H1 (cell line): ENCODE results near the gene TLCD3B. TPM values are rescaled to one million over a fixed set of nuclear protein-coding genes. Genes with fewer than 3 reads are reported as not detected.

Source experiments
- CTCF ChIA-PET: fragments of 300-600 bp; sonication (Branson Sonifier 250); formaldehyde crosslinking; loops from one replicate; lab custom pipeline; 2021; ENCODE audit not compliant: partially characterized antibody; lab: Charles Lee
- POLR2A ChIA-PET: fragments of 300-600 bp; sonication (Branson Sonifier 250); formaldehyde crosslinking; loops from one replicate; lab custom pipeline; 2021; ENCODE audit warnings: inconsistent platforms; ENCODE audit not compliant: partially characterized antibody; lab: Charles Lee
- DNase-seq, 2 experiments: peaks; one replicate each; pipeline versions ENCODE4 v3.0.0 to v3.0.0-alpha.2; 2010 to 2022; ENCODE audit warnings: low spot score in 2 of 2, low read depth in 1 of 2, mixed read lengths in 1 of 2
- FAIRE-seq: peaks from 2 replicates; lab custom pipeline; 2011; peaks lifted over from hg19 to GRCh38; lab: Jason Lieb, UNC
- H2AFZ ChIP-seq: 2 replicates; pipeline ENCODE4 v1.8.1; 2012; ENCODE audit warnings: low read length, inconsistent platforms
- H2AK5ac ChIP-seq: 2 replicates; pipeline ENCODE4 v1.6.1; 2013; ENCODE audit warnings: low read depth, low read length
- H2BK120ac ChIP-seq: replicated peaks from 2 replicates; pipeline ENCODE3; 2013; ENCODE audit warnings: low read depth, low read length, inconsistent platforms
- H2BK12ac ChIP-seq: 2 replicates; pipeline ENCODE4 v1.6.1; 2013; ENCODE audit warnings: low read depth, low read length
- H2BK15ac ChIP-seq: 2 replicates; pipeline ENCODE4 v1.6.1; 2013; ENCODE audit warnings: low read length
- H2BK20ac ChIP-seq: 2 replicates; pipeline ENCODE4 v1.6.1; 2013; ENCODE audit warnings: low read length
- H2BK5ac ChIP-seq: 2 replicates; pipeline ENCODE4 v1.6.1; 2013; ENCODE audit warnings: low read depth, low read length
- H3K14ac ChIP-seq: 2 replicates; pipeline ENCODE4 v1.6.1; 2013; ENCODE audit warnings: inconsistent platforms; ENCODE audit not compliant: insufficient read length
- H3K18ac ChIP-seq: 2 replicates; pipeline ENCODE4 v1.6.1; 2013; ENCODE audit warnings: low read length; ENCODE audit errors: extremely low read depth
- H3K23ac ChIP-seq: 2 replicates; pipeline ENCODE4 v1.6.1; 2013; ENCODE audit warnings: inconsistent platforms; ENCODE audit not compliant: insufficient read length
- H3K23me2 ChIP-seq: 2 replicates; pipeline ENCODE4 v1.6.1; 2013; ENCODE audit warnings: low read depth, low read length
- H3K27ac ChIP-seq: 2 replicates; pipeline ENCODE4 v1.6.1; 2011; ENCODE audit warnings: low read depth, low read length, inconsistent platforms
- H3K27me3 ChIP-seq, 4 experiments: replicated peaks in 1 of 4; 1 replicate in 1 of 4; 2 replicates in 3 of 4; pipeline versions ENCODE4 v1.6.1 to v1.8.1; 2011 to 2013; ENCODE audit warnings: low read length in 3 of 4, mild to moderate bottlenecking in 3 of 4, inconsistent platforms in 2 of 4, mixed read lengths in 2 of 4, moderate library complexity in 1 of 4; ENCODE audit not compliant: control insufficient read depth in 3 of 4, insufficient read depth in 3 of 4; ENCODE audit errors: extremely low read depth in 1 of 4
- H3K36me3 ChIP-seq, 4 experiments: 2 replicates each; pipeline versions ENCODE4 v1.6.1 to v1.8.1; 2011 to 2013; ENCODE audit warnings: mild to moderate bottlenecking in 4 of 4, low read length in 3 of 4, moderate library complexity in 2 of 4, control low read depth in 1 of 4, inconsistent platforms in 1 of 4; ENCODE audit not compliant: insufficient read depth in 4 of 4, control insufficient read depth in 2 of 4
- H3K4ac ChIP-seq: replicated peaks from 2 replicates; pipeline ENCODE3; 2013; ENCODE audit warnings: low read length, low read depth, mixed read lengths, inconsistent platforms; ENCODE audit not compliant: insufficient read length
- H3K4me1 ChIP-seq, 4 experiments: replicated peaks in 1 of 4; 1 replicate in 1 of 4; 2 replicates in 3 of 4; pipeline versions ENCODE4 v1.6.1 to v1.8.1; 2011 to 2013; ENCODE audit warnings: low read length in 3 of 4, inconsistent platforms in 2 of 4, mixed read lengths in 1 of 4; ENCODE audit not compliant: insufficient read depth in 4 of 4, control insufficient read depth in 3 of 4
- H3K4me2 ChIP-seq, 2 experiments: 2 replicates each; pipeline versions ENCODE4 v1.6.1 to v1.8.1; 2011 to 2013; ENCODE audit warnings: low read depth in 2 of 2, low read length in 2 of 2, control low read depth in 1 of 2, inconsistent platforms in 1 of 2, mild to moderate bottlenecking in 1 of 2; ENCODE audit not compliant: insufficient read depth in 1 of 2
- H3K4me3 ChIP-seq, 4 experiments: fragments of 200-600, 300-600 bp in 1 of 4; sonication (generic), shearing (Covaris generic), sonication (Bioruptor Twin) in 1 of 4; 2 replicates each; pipeline versions ENCODE4 v1.5.1 to v1.8.1; 2011 to 2016; ENCODE audit warnings: low read length in 4 of 4, low read depth in 3 of 4, control low read depth in 2 of 4, inconsistent platforms in 2 of 4, mild to moderate bottlenecking in 2 of 4, mixed read lengths in 1 of 4, moderate library complexity in 1 of 4; ENCODE audit not compliant: insufficient read depth in 2 of 4; ENCODE audit errors: extremely low read depth in 1 of 4
- H3K56ac ChIP-seq: replicated peaks from 2 replicates; pipeline ENCODE3; 2013; ENCODE audit warnings: low read depth, mild to moderate bottlenecking, mixed read lengths, low read length, inconsistent platforms; ENCODE audit not compliant: insufficient read length
- H3K79me1 ChIP-seq: 2 replicates; pipeline ENCODE4 v1.6.1; 2013; ENCODE audit warnings: low read depth, low read length, control low read depth
- H3K79me2 ChIP-seq, 2 experiments: 2 replicates each; pipeline versions ENCODE4 v1.6.1 to v1.8.1; 2012 to 2013; ENCODE audit warnings: low read length in 2 of 2, mild to moderate bottlenecking in 2 of 2, inconsistent platforms in 1 of 2; ENCODE audit not compliant: insufficient read depth in 2 of 2, control insufficient read depth in 1 of 2
- H3K9ac ChIP-seq, 4 experiments: replicated peaks in 1 of 4; 1 replicate in 1 of 4; 2 replicates in 3 of 4; pipeline versions ENCODE4 v1.6.1 to v1.8.1; 2011 to 2013; ENCODE audit warnings: low read depth in 3 of 4, low read length in 3 of 4, control low read depth in 2 of 4, mild to moderate bottlenecking in 2 of 4, moderate library complexity in 2 of 4, inconsistent platforms in 1 of 4; ENCODE audit errors: extremely low read depth in 1 of 4
- H3K9me3 ChIP-seq, 2 experiments: 2 replicates each; pipeline versions ENCODE4 v1.6.1 to v1.8.1; 2012 to 2013; ENCODE audit warnings: mild to moderate bottlenecking in 2 of 2, moderate library complexity in 2 of 2, control low read depth in 1 of 2, inconsistent platforms in 1 of 2, low read depth in 1 of 2, low read length in 1 of 2, mixed read lengths in 1 of 2; ENCODE audit not compliant: insufficient read depth in 2 of 2
- H4K20me1 ChIP-seq, 2 experiments: replicated peaks in 1 of 2; 2 replicates each; pipeline versions ENCODE3 to v1.8.1; 2011 to 2013; ENCODE audit warnings: inconsistent platforms in 2 of 2, low read length in 2 of 2, mild to moderate bottlenecking in 1 of 2; ENCODE audit not compliant: insufficient read depth in 2 of 2, control insufficient read depth in 1 of 2
- H4K5ac ChIP-seq: 2 replicates; pipeline ENCODE4 v1.6.1; 2013; ENCODE audit warnings: low read length, low read depth, mixed read lengths, inconsistent platforms; ENCODE audit not compliant: insufficient read length
- H4K8ac ChIP-seq: 2 replicates; pipeline ENCODE4 v1.8.0; 2013; ENCODE audit warnings: mild to moderate bottlenecking, moderate library complexity, low read length, inconsistent platforms; ENCODE audit not compliant: insufficient read depth; ENCODE audit errors: extremely low read depth
- H4K91ac ChIP-seq: replicated peaks from 2 replicates; pipeline ENCODE3; 2013; ENCODE audit warnings: low read length, mixed read lengths, inconsistent platforms; ENCODE audit not compliant: insufficient read length
- ASH2L ChIP-seq: fragments of 200-600, 300-600 bp; sonication (generic); IDR thresholded peaks from one replicate; pipeline ENCODE4 v1.7.1; 2017; ENCODE audit warnings: low read length
- BACH1 ChIP-seq: IDR thresholded peaks from 2 replicates; pipeline ENCODE4 v1.6.1; 2012; ENCODE audit warnings: low read length, improper control_type of control experiment
- BCL11A ChIP-seq, 2 experiments: IDR thresholded peaks; one replicate each; pipeline ENCODE4 v1.6.1; 2011; ENCODE audit warnings: low read depth in 2 of 2, low read length in 2 of 2, mild to moderate bottlenecking in 2 of 2
- CBX5 ChIP-seq: fragments of 300-800, 300-1000 bp; sonication (generic); IDR thresholded peaks from 2 replicates; pipeline ENCODE4 v1.7.1; 2016; ENCODE audit warnings: antibody characterized with exemption, low read length, low read depth
- GTF2F1 ChIP-seq: IDR thresholded peaks from 2 replicates; pipeline ENCODE4 v1.6.1; 2012; ENCODE audit warnings: low read depth, low read length, improper control_type of control experiment, borderline replicate concordance
- HDAC6 ChIP-seq: IDR thresholded peaks from one replicate; pipeline ENCODE4 v1.7.1; 2012; ENCODE audit warnings: low read depth, mild to moderate bottlenecking, inconsistent platforms, low read length, moderate library complexity
- KDM4A ChIP-seq: IDR thresholded peaks from one replicate; pipeline ENCODE4 v1.7.1; 2012; ENCODE audit warnings: low read depth, mild to moderate bottlenecking, moderate library complexity, low read length, inconsistent platforms; ENCODE audit not compliant: severe bottlenecking
- SIRT6 ChIP-seq: IDR thresholded peaks from one replicate; pipeline ENCODE4 v1.7.1; 2012; ENCODE audit warnings: low read length, inconsistent platforms
- SUZ12 ChIP-seq: fragments of 200-600 bp; sonication (generic); IDR thresholded peaks from 2 replicates; pipeline ENCODE4 v1.6.1; 2012; ENCODE audit warnings: mild to moderate bottlenecking, inconsistent platforms, low read length, moderate library complexity, mixed read lengths
- YY1 ChIP-seq: IDR thresholded peaks from 2 replicates; pipeline ENCODE4 v1.6.1; 2011; ENCODE audit warnings: low read depth, mild to moderate bottlenecking, low read length
- WGBS, 2 experiments: shearing (Covaris generic) in 1 of 2; methylation state at CpG; one replicate each; pipeline versions ENCODE4 v1.1.6 to v1.1.7; 2013 to 2015; ENCODE audit warnings: low lambda C conversion rate in 2 of 2, mixed read lengths in 2 of 2, inconsistent platforms in 1 of 2, low coverage in 1 of 2, missing lambda C conversion rate in 1 of 2; ENCODE audit not compliant: insufficient replicate concordance in 2 of 2, insufficient coverage in 1 of 2, insufficient read length in 1 of 2; ENCODE audit errors: extremely low coverage in 1 of 2, missing lambda C conversion rate in 1 of 2; 5-methylcytosine and 5-hydroxymethylcytosine counted together
- polyA plus RNA-seq, 7 experiments: library from polyadenylated mRNA; depleted of rRNA in 3 of 7; stranded (reverse) in 5 of 7; unstranded in 2 of 7; fragments of >200 nt in 5 of 7; fragments of 200-250 nt in 2 of 7; gene quantifications; 1 replicate in 5 of 7; 2 replicates in 1 of 7; 4 replicates in 1 of 7; pipeline versions ENCODE4 v1.2.1 to v1.2.3, GENCODE V29; 2011 to 2013; ENCODE audit warnings: missing spikeins in 2 of 7, mixed read lengths in 2 of 7
- total RNA-seq: library from RNA; stranded (reverse); fragmentation: NEBNext Ultra II Directional; extraction: Animal tissue kit (Norgen Biotek cat#: 25700); gene quantifications from 2 replicates; pipeline ENCODE4 v1.2.1, GENCODE V29; 2021

The TLCD3B gene
- total and polyA plus RNA-seq, 2 of the 8 experiments (the other 6 are each of a cell fraction or from before 2014, with no cell fraction given), result 15.2 to 26.9 TPM

- H2BK12ac ChIP-seq, result no peak overlapping the region
- peaks cover 0 to 7% (median under 1%) of the 10 kb centered on the region in 4 experiments; a peak in 2 of 8 replicates for H3K36me3 ChIP-seq
- H4K8ac ChIP-seq, result no peak overlapping the region
- H3K18ac ChIP-seq, result no peak overlapping the region
- FAIRE-seq, result no peak
- H4K20me1 ChIP-seq, result peaks cover 4 to 11% of the 10 kb centered on the region in 2 experiments
- 0 out of 2 replicates have a peak, but pooled peaks cover 2% of the 10 kb centered on the region for H3K23me2 ChIP-seq
- H3K14ac ChIP-seq, result no peak overlapping the region
- H3K27ac ChIP-seq, result no peak overlapping the region
- no peak overlapping the region for H3K56ac ChIP-seq
- H3K4me3 ChIP-seq, result no peak overlapping the region
- H3K27me3 ChIP-seq, result no peaks in the 10 kb centered on the region
- H2AFZ ChIP-seq, result no peak overlapping the region
- H2BK5ac ChIP-seq, result no peak overlapping the region
- no peak overlapping the region for H4K5ac ChIP-seq
- no peak overlapping the region for H3K9ac ChIP-seq
- 90% methylated on average over 11 of the region's 11 CpGs; no CpG with 5 or more reads in 1 of the 2 experiments for WGBS, 2 experiments
- H3K23ac ChIP-seq, result no peak overlapping the region
- H2BK20ac ChIP-seq, result no peak overlapping the region
- H2BK120ac ChIP-seq, result no peak overlapping the region
- no peaks in the 10 kb centered on the region for H3K9me3 ChIP-seq
- no peak overlapping the region for H2BK15ac ChIP-seq
- no peak overlapping the region for H3K4me2 ChIP-seq
- H3K79me2 ChIP-seq, result no peaks in the 10 kb centered on the region
- peaks cover 0 to 7% (median under 1%) of the 10 kb centered on the region in 4 experiments; a peak in 2 of 7 replicates for H3K4me1 ChIP-seq
- H3K79me1 ChIP-seq, result no peaks in the 10 kb centered on the region; the same call in 1 of the 2 replicates
- no peak overlapping the region for H3K4ac ChIP-seq
- H4K91ac ChIP-seq, result no peak overlapping the region
- TF ChIP-seq BACH1 (no peak), SIRT6 (no peak), YY1 (no peak), KDM4A (no peak), ASH2L (no peak), GTF2F1 (no peak), HDAC6 (no peak), BCL11A (IDR thresholded peaks at IDR 0.05; ENCODE audit: low read depth in 2 of 2, low read length in 2 of 2) (no peak), SUZ12 (no peak), CBX5 (no peak)
- DNase-seq, result no peak
- no peak overlapping the region for H2AK5ac ChIP-seq
- ChIA-PET POLR2A (interaction anchor here (0.9 to 2.5 kb wide), 4 partner anchors 9 to 30 kb away, joined by 3 to 10 read pairs (median 4); no protein-coding TSS in a partner anchor), CTCF (interaction anchor here (0.8 to 2.1 kb wide), 9 partner anchors 8 to 205 kb away, joined by 3 to 13 read pairs (median 4); partner anchors contain the start of gene TLCD3B)
These were observed 7.5 kb downstream of the TLCD3B start for GRCh38 chr16:30023586-30023985.
